Measurements from ENCODE around the gene OR4A47.
"Not testable (repeated sequence)": the region's sequence is repeated elsewhere in the genome, so short reads cannot be mapped to it uniquely, and the experiment has no call there.

OR4A47 gene

GRCh38 chr11:48488493-48488892, at the start of gene OR4A47:
Gene OR4A47, plus strand, starts transcription at chr11:48488793. Its CDS starts 0 bp downstream, at chr11:48488793.
- DNase-seq, result not testable (repeated sequence)

GRCh38 chr11:48455909-48456308, 32.7 kb upstream of the OR4A47 start:
- not testable (repeated sequence) for DNase-seq

- DNase-seq, result not testable (repeated sequence)
These were observed 14.6 kb upstream of the OR4A47 start for GRCh38 chr11:48473966-48474365.

- DNase-seq, result not testable (repeated sequence)
These were observed 13.9 kb upstream of the OR4A47 start for GRCh38 chr11:48474703-48475102.

GRCh38 chr11:48506169-48506568, 17.6 kb downstream of the OR4A47 start:
- not testable (repeated sequence) for DNase-seq

GRCh38 chr11:48538991-48539390, 50.4 kb downstream of the OR4A47 start:
- DNase-seq, result no peak
